Fibroblast of pulmonary artery (primary cell): ENCODE results near the gene LYG2.
A peak's percentile ranks its signal among the peaks of the same experiment; 100 is the strongest.
"Not testable (repeated sequence)": the region's sequence is repeated elsewhere in the genome, so short reads cannot be mapped to it uniquely, and the experiment has no call there.

Source experiments
- DNase-seq: peaks from one replicate; pipeline ENCODE4 v3.0.0-alpha.2; 2010; ENCODE audit warnings: low read depth
- H3K4me3 ChIP-seq: replicated peaks from 2 replicates; pipeline ENCODE4 v1.5.1; 2011; ENCODE audit warnings: low read depth, mild to moderate bottlenecking, control low read depth, low read length, moderate library complexity
- TF ChIP-seq, protein P1 (sequence below): IDR thresholded peaks from 2 replicates; pipeline ENCODE4 v1.5.1; 2011; ENCODE audit warnings: mild to moderate bottlenecking, control low read depth, low read length, inconsistent platforms; ENCODE audit errors: missing control alignments

Gene LYG2, protein sequence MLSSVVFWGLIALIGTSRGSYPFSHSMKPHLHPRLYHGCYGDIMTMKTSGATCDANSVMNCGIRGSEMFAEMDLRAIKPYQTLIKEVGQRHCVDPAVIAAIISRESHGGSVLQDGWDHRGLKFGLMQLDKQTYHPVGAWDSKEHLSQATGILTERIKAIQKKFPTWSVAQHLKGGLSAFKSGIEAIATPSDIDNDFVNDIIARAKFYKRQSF

DNA sequence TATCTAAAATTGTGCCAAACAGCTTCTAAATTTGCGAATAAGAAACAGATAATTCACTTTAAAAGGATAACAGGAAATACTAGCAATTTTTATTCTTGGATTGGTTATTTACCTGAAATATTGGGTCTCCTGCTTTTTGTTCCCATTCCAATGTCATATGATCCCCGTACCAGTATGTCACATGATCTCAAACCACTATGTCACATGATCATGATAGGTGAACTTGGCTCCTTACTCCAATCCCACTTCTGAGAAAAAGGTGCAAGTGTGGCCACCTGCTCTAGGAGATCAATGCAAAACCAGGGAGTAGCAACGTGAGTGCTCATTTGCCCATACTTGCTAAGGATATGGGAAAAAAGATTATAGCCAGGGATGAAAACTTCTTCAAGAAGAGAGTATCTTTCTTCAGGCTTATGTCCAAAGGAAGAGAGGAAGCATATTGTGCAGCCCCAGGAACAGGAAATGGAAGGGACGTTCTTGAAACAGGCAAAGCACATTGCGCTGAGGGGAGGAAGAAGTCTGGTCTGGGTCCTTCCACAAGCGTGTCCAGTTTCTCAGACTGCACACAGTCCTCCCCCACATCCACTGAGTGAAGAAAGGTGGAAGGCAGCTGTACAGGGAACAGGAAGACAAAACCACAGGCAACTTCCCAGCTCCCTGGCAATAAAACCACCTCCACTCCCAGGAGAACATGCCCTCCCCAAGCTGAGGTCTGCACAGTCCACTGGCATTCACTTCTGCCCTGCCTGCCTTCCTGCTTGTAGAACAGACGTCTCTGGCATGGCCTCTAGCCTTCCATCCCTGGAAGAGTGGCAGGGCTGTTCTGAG, at the start of gene LYG2:
TSS of gene LYG2 (minus strand) at position 176 of the 828 bp plus-strand sequence. CDS start 1,406 bp downstream, outside the sequence.
- no peak within 1 kb of the TSS for H3K4me3 ChIP-seq
- TF ChIP-seq, protein P1, sequence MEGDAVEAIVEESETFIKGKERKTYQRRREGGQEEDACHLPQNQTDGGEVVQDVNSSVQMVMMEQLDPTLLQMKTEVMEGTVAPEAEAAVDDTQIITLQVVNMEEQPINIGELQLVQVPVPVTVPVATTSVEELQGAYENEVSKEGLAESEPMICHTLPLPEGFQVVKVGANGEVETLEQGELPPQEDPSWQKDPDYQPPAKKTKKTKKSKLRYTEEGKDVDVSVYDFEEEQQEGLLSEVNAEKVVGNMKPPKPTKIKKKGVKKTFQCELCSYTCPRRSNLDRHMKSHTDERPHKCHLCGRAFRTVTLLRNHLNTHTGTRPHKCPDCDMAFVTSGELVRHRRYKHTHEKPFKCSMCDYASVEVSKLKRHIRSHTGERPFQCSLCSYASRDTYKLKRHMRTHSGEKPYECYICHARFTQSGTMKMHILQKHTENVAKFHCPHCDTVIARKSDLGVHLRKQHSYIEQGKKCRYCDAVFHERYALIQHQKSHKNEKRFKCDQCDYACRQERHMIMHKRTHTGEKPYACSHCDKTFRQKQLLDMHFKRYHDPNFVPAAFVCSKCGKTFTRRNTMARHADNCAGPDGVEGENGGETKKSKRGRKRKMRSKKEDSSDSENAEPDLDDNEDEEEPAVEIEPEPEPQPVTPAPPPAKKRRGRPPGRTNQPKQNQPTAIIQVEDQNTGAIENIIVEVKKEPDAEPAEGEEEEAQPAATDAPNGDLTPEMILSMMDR = no peak
- no peak for DNase-seq

GRCh38 chr2:99301097-99301496, 45.6 kb upstream of the LYG2 start, which contains the start of gene LYG1:
LYG1 (minus strand) TSS chr2:99301197; CDS start chr2:99295670, 5,527 bp downstream.
- H3K4me3 ChIP-seq, DNase-seq: not testable (repeated sequence)

DNA sequence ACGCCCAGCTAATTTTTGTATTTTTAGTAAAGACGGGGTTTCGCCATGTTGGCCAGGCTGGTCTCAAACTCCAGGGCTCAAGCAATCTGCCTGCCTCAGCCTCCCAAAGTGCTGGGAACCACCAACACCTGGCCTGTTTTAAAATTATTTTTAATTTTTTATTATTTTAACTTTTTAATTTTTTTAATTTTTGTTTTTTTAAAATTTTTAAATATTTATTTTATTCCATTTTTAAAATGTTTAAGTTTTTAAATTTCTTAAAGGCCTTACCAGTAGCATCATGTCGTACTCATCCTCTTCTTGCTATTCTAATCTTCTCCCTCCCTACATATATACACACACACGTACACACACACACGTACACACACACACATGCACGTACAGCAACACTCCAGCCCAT, 44.1 kb upstream of the LYG2 start:
- H3K4me3 ChIP-seq = no peak overlapping the region
- TF ChIP-seq, protein P1 = no peak
- no peak for DNase-seq

DNA sequence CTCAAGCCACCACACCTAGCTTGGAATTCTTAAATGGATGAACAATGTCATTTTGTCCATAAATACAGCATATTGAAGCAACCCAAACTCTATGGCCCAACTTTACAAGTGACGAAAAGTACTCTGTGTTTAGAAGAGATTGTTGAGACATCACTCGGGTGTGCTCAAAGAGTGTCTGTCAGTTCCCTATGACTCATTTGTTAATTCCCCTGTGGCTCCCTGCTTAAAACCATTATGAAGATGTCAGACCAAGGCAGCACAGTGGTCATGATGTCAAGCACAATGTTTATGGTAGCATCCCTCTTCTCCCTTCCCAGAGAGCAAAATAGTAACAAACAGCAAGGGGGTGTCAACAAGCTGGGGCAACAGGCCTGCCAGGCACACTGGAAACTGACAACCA, 42.5 kb upstream of the LYG2 start:
- DNase-seq = peak; percentile 17
- H3K4me3 ChIP-seq = no peak overlapping the region
- TF ChIP-seq, protein P1 = no peak

- no peak overlapping the region for H3K4me3 ChIP-seq
- TF ChIP-seq, protein P1 = no peak
- DNase-seq = no peak
Observed at GRCh38 chr2:99285526-99285925, 30.1 kb upstream of the LYG2 start.

GRCh38 chr2:99279969-99280695, 24.7 kb upstream of the LYG2 start:
- DNase-seq = no peak
- TF ChIP-seq, protein P1 = no peak

DNA sequence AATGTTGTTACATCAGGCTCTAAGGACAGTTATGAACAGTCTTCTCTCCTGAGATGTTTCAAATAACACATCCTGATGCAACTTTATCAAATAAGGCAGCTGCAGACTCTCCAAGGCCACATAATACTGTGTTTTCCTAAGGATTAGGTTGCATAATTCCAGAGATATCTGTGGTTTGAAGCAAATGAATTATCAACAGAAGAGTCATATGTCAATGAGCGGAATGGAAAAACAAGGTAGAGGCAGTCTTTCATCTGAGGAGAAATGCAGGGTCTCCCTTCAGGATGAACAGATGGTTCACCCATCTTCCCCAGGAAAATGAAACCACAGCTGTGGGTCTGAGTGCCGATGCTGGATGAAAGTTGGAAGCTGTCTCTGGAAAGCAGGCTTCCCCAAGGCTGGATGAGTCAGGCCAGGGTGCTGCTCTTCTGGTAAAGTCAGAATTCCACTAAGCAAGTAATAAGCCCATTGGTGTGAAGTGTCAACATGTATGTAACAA, 23.4 kb upstream of the LYG2 start:
- no peak overlapping the region for H3K4me3 ChIP-seq

More at GRCh38 chr2:99279969-99280695, 24.7 kb upstream of the LYG2 start:
- no peak overlapping the region for H3K4me3 ChIP-seq

DNA sequence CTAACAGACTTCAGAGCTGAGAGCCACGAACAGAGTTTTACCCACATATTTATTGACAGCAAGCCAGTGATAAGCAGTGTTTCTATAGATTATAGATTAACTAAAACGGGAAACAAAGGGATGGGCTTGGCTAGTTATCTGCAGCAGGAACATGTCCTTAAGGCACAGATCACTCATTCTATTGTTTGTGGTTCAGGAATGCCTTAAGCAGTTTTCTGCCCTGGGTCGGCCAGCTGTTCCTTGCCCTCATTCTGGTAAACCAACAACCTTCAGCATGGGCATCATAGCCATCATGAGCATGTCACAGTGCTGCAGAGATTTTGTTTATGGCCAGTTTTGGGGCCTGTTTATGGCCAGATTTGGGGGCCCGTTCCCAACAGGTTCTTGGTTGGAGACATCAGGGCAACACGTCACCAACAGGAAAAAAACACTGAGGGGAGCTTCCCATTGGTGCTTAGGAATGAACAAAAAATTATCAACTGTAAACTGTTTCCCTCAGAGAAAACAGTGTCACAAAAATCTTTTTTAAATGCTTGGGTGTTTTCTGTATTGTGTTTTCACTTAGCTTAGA, 22.8 kb upstream of the LYG2 start:
- H3K4me3 ChIP-seq = not testable (repeated sequence)

More for the DNA sequence above, 23.4 kb upstream of the LYG2 start:
- peak; percentile 41 for DNase-seq
- TF ChIP-seq, protein P1 = no peak

More for the DNA sequence above, 22.8 kb upstream of the LYG2 start:
- DNase-seq = not testable (repeated sequence)
